B cell (primary cell): Measurements from ENCODE around the gene DENND5B. TPM values are rescaled to one million over a fixed set of nuclear protein-coding genes. Genes with fewer than 3 reads are reported as not detected.

Source experiments
- ATAC-seq: fragments of 200-7000 bp; cut with Tn5 transposase; one replicate; pipeline ENCODE4 v1.10.0; 2021; ENCODE audit warnings: low read depth, mild to moderate bottlenecking, moderate number of reproducible peaks, moderate library complexity
- CTCF ChIA-PET: fragments of 350-600 bp; sonication (Branson Sonifier 250); formaldehyde crosslinking; loops from one replicate; lab custom pipeline; 2021; ENCODE audit warnings: antibody characterized with exemption, inconsistent platforms; lab: Charles Lee
- POLR2A ChIA-PET: fragments of 350-600 bp; sonication (Branson Sonifier 250); formaldehyde crosslinking; loops from one replicate; lab custom pipeline; 2021; ENCODE audit warnings: antibody characterized with exemption; lab: Charles Lee
- DNase-seq: peaks from one replicate; pipeline ENCODE4 v3.0.0; 2013
- H2AFZ ChIP-seq: 2 replicates; pipeline ENCODE4 v1.6.1; 2012; ENCODE audit warnings: mild to moderate bottlenecking, low read depth, low read length; ENCODE audit not compliant: insufficient read depth, poor library complexity, severe bottlenecking
- H3K27ac ChIP-seq, 2 donors: 1 replicate in 1 of 2; 2 replicates in 1 of 2; pipeline ENCODE4 v1.5.1; 2012 to 2013; ENCODE audit warnings: low read length in 2 of 2, mild to moderate bottlenecking in 2 of 2, moderate library complexity in 1 of 2
- H3K27me3 ChIP-seq, 4 experiments: fragments of 200-600 bp in 1 of 4; sonication (generic) in 1 of 4; replicated peaks in 1 of 4; 1 replicate in 2 of 4; 2 replicates in 2 of 4; pipeline versions ENCODE4 v1.6.1 to v1.7.0; 2013 to 2016; ENCODE audit warnings: low read length in 3 of 4, mild to moderate bottlenecking in 2 of 4, mixed read lengths in 1 of 4, moderate library complexity in 1 of 4; ENCODE audit not compliant: insufficient read depth in 4 of 4, control insufficient read depth in 3 of 4; ENCODE audit errors: control extremely low read depth in 1 of 4
- H3K36me3 ChIP-seq, 2 experiments: replicated peaks in 1 of 2; 1 replicate in 1 of 2; 2 replicates in 1 of 2; pipeline versions ENCODE4 v1.6.1 to v1.7.1; 2013; ENCODE audit warnings: low read length in 1 of 2; ENCODE audit not compliant: insufficient read depth in 2 of 2, control insufficient read depth in 1 of 2; ENCODE audit errors: control extremely low read depth in 1 of 2, extremely low read depth in 1 of 2
- H3K4me1 ChIP-seq, 2 donors: fragments of 200-600 bp in 1 of 2; sonication (generic) in 1 of 2; 1 replicate in 1 of 2; 2 replicates in 1 of 2; pipeline versions ENCODE4 v1.5.1 to v1.6.1; 2013 to 2017; ENCODE audit warnings: low read length in 2 of 2; ENCODE audit not compliant: control insufficient read depth in 2 of 2, insufficient read depth in 2 of 2
- H3K4me2 ChIP-seq: replicated peaks from 2 replicates; pipeline ENCODE3; 2012; ENCODE audit warnings: mild to moderate bottlenecking, low read depth, low read length; ENCODE audit not compliant: poor library complexity, severe bottlenecking
- H3K4me3 ChIP-seq, 5 experiments: fragments of 200-600 bp in 1 of 5; sonication (generic) in 1 of 5; 1 replicate in 3 of 5; 2 replicates in 2 of 5; pipeline versions ENCODE4 v1.5.1 to v1.7.0; 2011 to 2016; ENCODE audit warnings: low read length in 4 of 5, mild to moderate bottlenecking in 4 of 5, low read depth in 2 of 5, control low read depth in 1 of 5, moderate library complexity in 1 of 5; ENCODE audit not compliant: insufficient read depth in 1 of 5; ENCODE audit errors: control extremely low read depth in 1 of 5, extremely low read depth in 1 of 5
- H3K79me2 ChIP-seq: fragments of 200-600 bp; sonication (generic); one replicate; pipeline ENCODE4 v1.6.0; 2016; ENCODE audit warnings: low read length; ENCODE audit not compliant: control insufficient read depth, insufficient read depth
- H3K9ac ChIP-seq: fragments of 200-600 bp; sonication (generic); 2 replicates; pipeline ENCODE4 v1.6.1; 2017; ENCODE audit warnings: mild to moderate bottlenecking, low read length, moderate library complexity
- H3K9me3 ChIP-seq, 3 donors: one replicate each; pipeline versions ENCODE4 v1.6.1 to v1.7.1; 2013; ENCODE audit warnings: low read length in 2 of 3; ENCODE audit not compliant: control insufficient read depth in 2 of 3, insufficient read depth in 1 of 3; ENCODE audit errors: control extremely low read depth in 1 of 3
- H4K20me1 ChIP-seq: 2 replicates; pipeline ENCODE4 v1.6.0; 2012; ENCODE audit warnings: mild to moderate bottlenecking, low read length; ENCODE audit not compliant: insufficient read depth, control insufficient read depth, poor library complexity, severe bottlenecking
- H3K27ac Mint-ChIP-seq: one replicate; pipeline ENCODE4 v1.8.0; 2021; ENCODE audit warnings: mixed read lengths
- H3K27me3 Mint-ChIP-seq: one replicate; pipeline ENCODE4 v1.8.0; 2021; ENCODE audit warnings: mixed read lengths
- H3K4me1 Mint-ChIP-seq: one replicate; pipeline ENCODE4 v1.8.0; 2021; ENCODE audit warnings: mixed read lengths
- H3K4me3 Mint-ChIP-seq: one replicate; pipeline ENCODE4 v1.8.0; 2021; ENCODE audit warnings: mixed read lengths
- H3K9me3 Mint-ChIP-seq: one replicate; pipeline ENCODE4 v1.8.0; 2022; ENCODE audit warnings: mixed read lengths; ENCODE audit not compliant: insufficient read depth
- CTCF ChIP-seq: fragments of 200-600 bp; IDR thresholded peaks from one replicate; pipeline ENCODE4 v1.8.0; 2022; ENCODE audit warnings: antibody characterized with exemption, mild to moderate bottlenecking
- EZH2 ChIP-seq: IDR thresholded peaks from 2 replicates; pipeline ENCODE4 v1.6.1; 2012; ENCODE audit warnings: borderline replicate concordance, low read depth, mild to moderate bottlenecking, moderate library complexity, low read length; ENCODE audit not compliant: insufficient read depth, poor library complexity, severe bottlenecking
- WGBS: methylation state at CpG from one replicate; pipeline ENCODE4 v1.1.5; 2013; ENCODE audit warnings: missing lambda C conversion rate; ENCODE audit not compliant: insufficient coverage; 5-methylcytosine and 5-hydroxymethylcytosine counted together
- intact Hi-C: fragments of 100-400 bp; cut with micrococcal nuclease; formaldehyde crosslinking; loops from one replicate; pipeline ENCODE4 v1.10.0; 2022
- polyA plus RNA-seq: library from polyadenylated mRNA; depleted of rRNA; stranded (reverse); fragments of >200 nt; gene quantifications from 2 replicates; pipeline ENCODE4 v1.2.3, GENCODE V29; 2012
- total RNA-seq, 2 donors: library from RNA; stranded (reverse); fragments of 120-200 nt in 1 of 2; gene quantifications; 1 replicate in 1 of 2; 2 replicates in 1 of 2; pipeline versions ENCODE4 v1.2.3 to v1.2.4, GENCODE V29; 2013 to 2022

Gene DENND5B
- total and polyA plus RNA-seq, 2 donors (not counting 1 experiment from before 2014, with no cell fraction given) = 18.7 to 55.3 TPM

- Histone ChIP-seq H3K36me3 (peaks cover 0 to 23% of the 10 kb centered on the region in 2 experiments), H2AFZ (no peak overlapping the region), H3K27me3 (no peaks in the 10 kb centered on the region), H4K20me1 (no peaks in the 10 kb centered on the region), H3K4me3 (no peak overlapping the region), H3K4me1 (peaks cover 23 to 44% of the 10 kb centered on the region in 2 donors), H3K4me2 (peak overlapping the region; percentile 65), H3K9me3 (no peaks in the 10 kb centered on the region), H3K27ac (peak overlapping the region; percentile 50 to 51), H3K9ac (no peak overlapping the region), H3K79me2 (peaks cover 6% of the 10 kb centered on the region)
- Mint-ChIP-seq H3K4me1 (peaks cover 24% of the 10 kb centered on the region), H3K27ac (peak overlapping the region; percentile 28), H3K9me3 (peaks cover 2% of the 10 kb centered on the region), H3K27me3 (no peaks in the 10 kb centered on the region), H3K4me3 (peak overlapping the region; percentile 40)
- ChIA-PET POLR2A (interaction anchor here (1.5 kb wide), 1 partner anchor 197 kb away, joined by 4 read pairs; no protein-coding TSS in a partner anchor), CTCF (interaction anchor here (0.6 to 4.4 kb wide), 6 partner anchors 16 to 247 kb away, joined by 3 to 26 read pairs (median 4); partner anchors contain the start of gene DENND5B)
- 0% methylated on average over 1 of the region's 1 CpG for WGBS
- ATAC-seq (peak; percentile 26), DNase-seq (peak; percentile 55)
- TF ChIP-seq EZH2 = no peak
- no peak for TF ChIP-seq CTCF
- intact Hi-C loops = no loop called here
Measured at GRCh38 chr12:31406345-31406744, 184.6 kb downstream of the DENND5B start.

GRCh38 chr12:31405021-31405420 is 185.9 kb downstream of the DENND5B start:
- ATAC-seq = no peak
- POLR2A ChIA-PET = interaction anchor here (0.6 to 1.2 kb wide), 5 partner anchors 12 to 1118 kb away, joined by 3 to 8 read pairs (median 3); no protein-coding TSS in a partner anchor
- Histone ChIP-seq H2AFZ (no peak overlapping the region), H3K79me2 (peaks cover 7% of the 10 kb centered on the region), H3K4me1 (peaks cover 23 to 44% of the 10 kb centered on the region in 2 donors), H3K27me3 (no peaks in the 10 kb centered on the region), H3K9me3 (no peaks in the 10 kb centered on the region), H3K9ac (no peak overlapping the region), H3K4me2 (no peak overlapping the region), H3K27ac (no peak overlapping the region), H3K4me3 (no peak overlapping the region), H3K36me3 (peaks cover 0 to 22% of the 10 kb centered on the region in 2 experiments), H4K20me1 (no peaks in the 10 kb centered on the region)
- WGBS = 97% methylated on average over 3 of the region's 8 CpGs
- Mint-ChIP-seq H3K4me3 (no peak overlapping the region), H3K4me1 (peaks cover 24% of the 10 kb centered on the region), H3K9me3 (peaks cover 2% of the 10 kb centered on the region), H3K27ac (no peak overlapping the region), H3K27me3 (no peaks in the 10 kb centered on the region)
- TF ChIP-seq EZH2 (no peak), CTCF (no peak)
- intact Hi-C loops = no loop called here
- DNase-seq = no peak
- CTCF ChIA-PET = interaction anchor here (0.6 to 5.0 kb wide), 14 partner anchors 35 to 555 kb away, joined by 3 to 45 read pairs (median 4); no protein-coding TSS in a partner anchor
